ENCODE data around the gene ADGRG3. TPM values are rescaled to one million over a fixed set of nuclear protein-coding genes. Genes with fewer than 3 reads are reported as not detected.

Gene ADGRG3
- polyA plus RNA-seq, 1 donor (not counting 4 experiments of a cell fraction or from before 2014, with no cell fraction given), result not detected

DNA sequence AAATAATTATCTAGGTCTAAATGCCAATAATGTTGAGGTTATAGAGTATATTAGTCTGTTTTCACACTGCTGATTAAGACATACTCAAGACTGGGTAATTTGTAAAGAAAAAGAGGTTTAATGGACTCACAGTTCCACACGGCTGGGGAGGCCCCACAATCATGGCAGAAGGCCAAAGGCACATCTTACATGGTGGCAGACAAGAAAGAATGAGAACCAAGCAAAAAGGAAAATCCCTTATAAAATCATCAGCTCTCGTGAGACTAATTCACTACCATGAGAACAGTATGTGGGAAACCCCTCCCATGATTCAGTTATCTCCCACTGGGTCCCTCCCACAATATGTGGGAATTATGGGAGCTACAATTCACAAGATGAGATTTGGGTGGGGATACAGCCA is 64.6 kb downstream of the ADGRG3 start:
- peaks cover 0 to 7% of the 10 kb centered on the region in 2 experiments for H3K36me3 ChIP-seq (ENCODE audit: control insufficient read depth in 2 of 2, extremely low read depth in 1 of 2, insufficient read depth in 2 of 2, low read length in 2 of 2)
- H3K4me2 ChIP-seq (ENCODE audit: control insufficient read depth, extremely low read depth, insufficient read depth, low read depth, low read length), result no peak overlapping the region
- peaks cover 4% of the 10 kb centered on the region for H3K79me2 ChIP-seq (ENCODE audit: control insufficient read depth, insufficient read depth, low read length)
- no peaks in the 10 kb centered on the region for H3K9me1 ChIP-seq (ENCODE audit: control insufficient read depth, extremely low read depth, insufficient read depth, low read length)
- H3K27me3 ChIP-seq (ENCODE audit: control insufficient read depth, extremely low read depth, insufficient read depth, low read length), result no peaks in the 10 kb centered on the region
- H3K9ac ChIP-seq (ENCODE audit: control insufficient read depth, extremely low read depth, insufficient read depth, low read length), result no peak overlapping the region
- dilution Hi-C loops (cut with MboI; ENCODE audit: extremely low pct_ligation_motif_present, low sequenced_read_pairs), result no loop called here
- H3K27ac ChIP-seq (ENCODE audit: control insufficient read depth, insufficient read depth, low read length), result no peak overlapping the region
- no peaks in the 10 kb centered on the region for H4K20me1 ChIP-seq (ENCODE audit: control insufficient read depth, extremely low read depth, insufficient read depth, low read length)
- DNase-seq (ENCODE audit: low read depth, low spot score), result no peak
- H3K4me1 ChIP-seq (ENCODE audit: control insufficient read depth, extremely low read depth, insufficient read depth, low read length), result peaks cover 15% of the 10 kb centered on the region
- H3K9me3 ChIP-seq (ENCODE audit: control insufficient read depth, low read depth, low read length), result no peaks in the 10 kb centered on the region
- TF ChIP-seq, protein P1, sequence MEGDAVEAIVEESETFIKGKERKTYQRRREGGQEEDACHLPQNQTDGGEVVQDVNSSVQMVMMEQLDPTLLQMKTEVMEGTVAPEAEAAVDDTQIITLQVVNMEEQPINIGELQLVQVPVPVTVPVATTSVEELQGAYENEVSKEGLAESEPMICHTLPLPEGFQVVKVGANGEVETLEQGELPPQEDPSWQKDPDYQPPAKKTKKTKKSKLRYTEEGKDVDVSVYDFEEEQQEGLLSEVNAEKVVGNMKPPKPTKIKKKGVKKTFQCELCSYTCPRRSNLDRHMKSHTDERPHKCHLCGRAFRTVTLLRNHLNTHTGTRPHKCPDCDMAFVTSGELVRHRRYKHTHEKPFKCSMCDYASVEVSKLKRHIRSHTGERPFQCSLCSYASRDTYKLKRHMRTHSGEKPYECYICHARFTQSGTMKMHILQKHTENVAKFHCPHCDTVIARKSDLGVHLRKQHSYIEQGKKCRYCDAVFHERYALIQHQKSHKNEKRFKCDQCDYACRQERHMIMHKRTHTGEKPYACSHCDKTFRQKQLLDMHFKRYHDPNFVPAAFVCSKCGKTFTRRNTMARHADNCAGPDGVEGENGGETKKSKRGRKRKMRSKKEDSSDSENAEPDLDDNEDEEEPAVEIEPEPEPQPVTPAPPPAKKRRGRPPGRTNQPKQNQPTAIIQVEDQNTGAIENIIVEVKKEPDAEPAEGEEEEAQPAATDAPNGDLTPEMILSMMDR (optimal IDR thresholded peaks at IDR 0.05 in 1 of 3, IDR thresholded peaks at IDR 0.05 in 1 of 3, conservative IDR thresholded peaks at IDR 0.05 in 1 of 3; ENCODE audit: extremely low read depth in 1 of 3, insufficient read depth in 2 of 3, low read length in 3 of 3), result no peak
- no peak for TF ChIP-seq EZH2 (IDR thresholded peaks at IDR 0.05; ENCODE audit: low read length)
- FAIRE-seq, result no peak
- no peak overlapping the region for H2AFZ ChIP-seq (ENCODE audit: control insufficient read depth, low read length)
- H3K4me3 ChIP-seq (ENCODE audit: control insufficient read depth in 2 of 3, extremely low read depth in 1 of 3, insufficient read depth in 2 of 3, low read depth in 1 of 3, low read length in 3 of 3), result no peak overlapping the region

DNA sequence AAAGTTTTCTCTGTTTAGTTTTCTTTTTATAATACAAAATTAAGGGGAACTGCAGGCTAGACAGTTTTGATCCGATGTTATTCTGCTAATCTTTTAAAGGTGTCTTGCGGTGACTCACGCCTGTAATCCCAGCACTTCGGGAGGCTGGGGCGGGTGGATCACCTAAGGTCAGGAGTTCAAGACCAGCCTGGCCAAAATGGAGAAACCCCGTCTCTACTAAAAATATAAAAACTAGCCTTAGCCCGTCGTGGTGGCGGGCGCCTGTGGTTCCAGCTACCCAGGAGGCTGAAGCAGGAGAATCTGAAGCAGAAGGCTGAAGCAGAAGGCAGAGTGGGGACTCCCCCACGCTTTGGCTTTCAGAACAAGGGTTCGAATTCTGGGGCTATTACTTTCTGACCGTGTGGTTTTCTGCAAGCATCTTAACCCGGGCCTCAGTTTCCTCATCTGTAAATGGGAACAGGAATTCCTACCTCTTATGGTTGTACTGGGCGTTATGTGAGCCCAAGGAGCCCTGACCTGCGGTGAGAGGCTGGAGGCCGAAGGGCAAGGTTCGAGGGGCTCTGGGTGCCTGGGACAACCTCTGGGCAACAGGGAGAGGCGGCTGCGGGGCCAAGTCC is 66.3 kb downstream of the ADGRG3 start:
- Histone ChIP-seq H4K20me1 (ENCODE audit: control insufficient read depth, extremely low read depth, insufficient read depth, low read length) (no peaks in the 10 kb centered on the region), H2AFZ (ENCODE audit: control insufficient read depth, low read length) (peak overlapping the region; percentile 94), H3K4me2 (ENCODE audit: control insufficient read depth, extremely low read depth, insufficient read depth, low read depth, low read length) (peak overlapping the region; percentile 91), H3K27me3 (ENCODE audit: control insufficient read depth, extremely low read depth, insufficient read depth, low read length) (no peaks in the 10 kb centered on the region), H3K27ac (ENCODE audit: control insufficient read depth, insufficient read depth, low read length) (peak overlapping the region; percentile 93), H3K9me3 (ENCODE audit: control insufficient read depth, low read depth, low read length) (no peaks in the 10 kb centered on the region), H3K4me1 (ENCODE audit: control insufficient read depth, extremely low read depth, insufficient read depth, low read length) (peaks cover 18% of the 10 kb centered on the region), H3K9ac (ENCODE audit: control insufficient read depth, extremely low read depth, insufficient read depth, low read length) (peak overlapping the region; percentile 97), H3K79me2 (ENCODE audit: control insufficient read depth, insufficient read depth, low read length) (peaks cover 4% of the 10 kb centered on the region), H3K36me3 (ENCODE audit: control insufficient read depth in 2 of 2, extremely low read depth in 1 of 2, insufficient read depth in 2 of 2, low read length in 2 of 2) (peaks cover 0 to 7% of the 10 kb centered on the region in 2 experiments), H3K9me1 (ENCODE audit: control insufficient read depth, extremely low read depth, insufficient read depth, low read length) (no peaks in the 10 kb centered on the region), H3K4me3 (ENCODE audit: control insufficient read depth in 2 of 3, extremely low read depth in 1 of 3, insufficient read depth in 2 of 3, low read depth in 1 of 3, low read length in 3 of 3) (peak overlapping the region; percentile 85 to 99 (median 92))
- DNase-seq (ENCODE audit: low read depth, low spot score) (no peak), FAIRE-seq (no peak)
- dilution Hi-C loops (cut with MboI; ENCODE audit: extremely low pct_ligation_motif_present, low sequenced_read_pairs), result no loop called here
- TF ChIP-seq EZH2 (IDR thresholded peaks at IDR 0.05; ENCODE audit: low read length), result no peak
- TF ChIP-seq, protein P1 (optimal IDR thresholded peaks at IDR 0.05 in 1 of 3, IDR thresholded peaks at IDR 0.05 in 1 of 3, conservative IDR thresholded peaks at IDR 0.05 in 1 of 3; ENCODE audit: extremely low read depth in 1 of 3, insufficient read depth in 2 of 3, low read length in 3 of 3), result no peak
